Skeletal muscle cell (primary cell): Measurements from ENCODE around the gene EDA.
"Not testable (repeated sequence)": the region's sequence is repeated elsewhere in the genome, so short reads cannot be mapped to it uniquely, and the experiment has no call there.

ENCODE experiments used
- DNase-seq: peaks from one replicate; pipeline ENCODE4 v3.0.0-alpha.2; 2010; ENCODE audit warnings: low read depth
- H3K4me3 ChIP-seq: 2 replicates; pipeline ENCODE4 v1.5.1; 2011; ENCODE audit warnings: low read depth, mild to moderate bottlenecking, control low read depth, low read length, moderate library complexity

EDA gene

DNA sequence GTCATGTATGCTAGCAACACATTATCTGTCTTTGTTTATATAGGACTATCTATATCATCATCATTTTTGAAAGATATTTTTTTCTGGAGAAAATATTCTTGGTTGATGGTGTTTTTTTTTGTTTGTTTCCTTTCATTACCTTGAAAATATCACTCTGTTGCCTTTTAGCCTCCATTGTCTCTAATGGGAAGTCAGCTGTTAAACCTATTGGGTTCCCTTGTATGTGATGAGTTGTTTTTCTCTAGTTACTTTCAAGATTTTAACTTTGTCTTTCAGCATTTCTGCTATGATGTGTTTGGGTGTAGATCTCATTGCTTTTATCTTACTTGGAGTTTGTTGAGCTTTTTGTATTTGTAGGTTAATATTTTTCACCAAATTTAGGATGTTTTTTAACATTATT, 124.4 kb downstream of the EDA start:
- DNase-seq: no peak
- H3K4me3 ChIP-seq: no peak overlapping the region

DNA sequence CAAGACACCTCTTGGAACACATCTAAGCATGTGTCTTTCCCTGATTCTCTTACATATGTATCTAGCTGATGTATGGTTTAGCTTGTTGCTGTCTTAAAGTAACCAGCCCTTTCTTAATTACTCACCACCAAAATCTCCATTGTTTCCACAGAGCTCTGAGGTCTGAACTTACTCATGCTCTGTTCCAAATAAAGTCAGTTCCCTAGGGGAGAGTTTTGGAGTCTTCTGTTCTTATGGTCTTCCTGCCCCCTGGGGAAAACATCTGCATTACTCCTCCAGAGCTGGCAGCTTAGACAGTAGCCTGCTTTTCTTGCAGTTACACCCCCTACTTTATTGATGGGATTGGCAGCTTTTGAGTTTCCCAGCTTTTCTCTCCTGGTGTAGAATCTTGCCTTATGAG, 125.8 kb downstream of the EDA start:
- no peak for DNase-seq
- H3K4me3 ChIP-seq: no peak overlapping the region

GRCh38 chrX:69746051-69746450, 130.1 kb downstream of the EDA start:
- H3K4me3 ChIP-seq: no peak overlapping the region
- DNase-seq: no peak

GRCh38 chrX:69748055-69748454, 132.1 kb downstream of the EDA start:
- H3K4me3 ChIP-seq: no peak overlapping the region
- no peak for DNase-seq

GRCh38 chrX:69759921-69760625, 144.2 kb downstream of the EDA start:
- DNase-seq: no peak
- H3K4me3 ChIP-seq: no peak overlapping the region

DNA sequence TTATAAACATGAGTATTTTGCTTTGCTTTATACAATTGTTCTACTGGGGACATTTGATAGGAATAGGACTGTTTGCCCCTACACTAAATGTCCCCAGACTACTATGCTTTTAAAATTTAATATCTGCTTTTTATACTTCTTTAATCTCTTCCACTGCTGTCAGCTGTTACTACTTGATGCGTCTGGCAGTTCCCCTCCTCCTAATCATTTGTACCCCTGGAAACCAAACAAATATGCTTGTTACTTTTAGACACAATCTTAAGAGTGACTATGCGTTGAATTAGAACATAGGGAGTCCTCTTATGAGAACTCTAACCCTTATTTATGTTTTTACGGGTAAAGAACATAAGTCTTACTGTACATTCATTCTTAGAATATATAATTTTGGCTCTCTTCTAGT, 145.7 kb downstream of the EDA start:
- H3K4me3 ChIP-seq: no peak overlapping the region
- DNase-seq: no peak

DNA sequence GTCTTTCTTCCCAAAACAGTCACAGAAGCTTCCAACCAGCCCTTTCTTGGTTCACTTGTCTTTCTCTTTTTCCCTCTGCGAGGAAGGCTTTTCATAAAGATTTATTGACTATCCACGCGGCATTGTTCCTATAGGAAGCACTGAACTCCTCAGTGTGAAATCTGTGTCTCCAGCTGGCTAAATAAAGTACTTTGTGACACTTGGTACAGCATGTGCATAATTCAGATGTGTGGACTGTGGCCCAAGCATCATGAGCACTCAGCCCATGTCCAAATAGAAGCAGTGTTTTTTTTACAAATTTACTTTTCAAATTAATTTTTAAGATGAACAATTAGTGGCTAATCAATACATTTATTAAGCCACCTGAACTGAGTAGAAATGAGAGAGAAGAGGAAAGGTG, 146.4 kb downstream of the EDA start:
- DNase-seq: no peak
- no peak overlapping the region for H3K4me3 ChIP-seq

DNA sequence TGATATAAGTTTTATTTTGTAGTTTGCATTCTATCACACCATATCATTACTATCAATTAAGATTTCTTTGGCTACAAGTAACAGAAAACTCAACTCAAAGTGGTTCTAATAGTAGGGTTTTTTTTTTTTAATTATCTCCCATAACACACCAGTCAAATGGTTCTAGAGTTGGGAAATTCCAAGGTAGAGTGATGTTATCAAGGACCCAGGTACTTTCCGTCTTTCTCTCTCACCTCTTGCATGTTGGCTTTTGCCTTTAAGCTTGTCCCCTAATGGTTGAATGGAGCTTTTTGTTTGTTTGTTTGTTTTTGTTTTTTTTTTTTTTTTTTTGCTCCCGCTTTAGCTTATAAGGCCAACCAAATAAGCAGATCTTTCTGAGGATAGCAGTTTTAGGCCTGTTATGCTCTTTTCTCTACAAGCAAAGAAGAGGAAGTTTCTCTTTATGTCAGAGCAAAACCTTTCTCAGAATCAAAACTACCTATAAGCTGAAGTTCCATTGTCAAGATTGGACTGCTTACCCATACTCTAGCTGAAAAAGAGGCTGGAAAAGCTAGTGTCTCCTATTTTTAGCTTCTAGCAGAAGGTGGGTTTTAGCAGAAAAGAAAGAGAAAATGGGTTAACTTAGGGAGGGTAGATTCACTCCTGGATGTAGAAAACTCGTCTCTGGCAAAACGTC, 177.5 kb downstream of the EDA start:
- H3K4me3 ChIP-seq: no peak overlapping the region
- no peak for DNase-seq

GRCh38 chrX:69795702-69796101, 179.8 kb downstream of the EDA start:
- no peak overlapping the region for H3K4me3 ChIP-seq
- DNase-seq: no peak

DNA sequence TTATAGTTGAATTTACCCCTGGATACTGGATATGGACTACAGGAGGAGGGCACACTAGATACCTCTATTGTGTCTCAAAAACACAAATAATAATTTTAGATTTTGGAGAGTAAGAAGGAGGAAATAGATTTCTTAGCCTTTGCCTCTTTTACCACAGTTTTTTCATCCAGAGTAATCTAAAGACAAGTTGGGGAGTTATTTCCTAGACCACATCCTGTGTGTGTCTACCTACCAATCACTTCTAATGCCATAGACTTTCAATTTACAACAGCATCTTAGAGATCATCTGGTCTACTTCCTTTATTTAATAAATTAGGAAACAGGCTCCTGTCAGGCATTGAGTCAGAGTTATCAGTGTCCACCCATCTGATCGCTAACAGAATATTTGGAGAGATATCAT, 191.5 kb downstream of the EDA start:
- DNase-seq: no peak
- H3K4me3 ChIP-seq: no peak overlapping the region

DNA sequence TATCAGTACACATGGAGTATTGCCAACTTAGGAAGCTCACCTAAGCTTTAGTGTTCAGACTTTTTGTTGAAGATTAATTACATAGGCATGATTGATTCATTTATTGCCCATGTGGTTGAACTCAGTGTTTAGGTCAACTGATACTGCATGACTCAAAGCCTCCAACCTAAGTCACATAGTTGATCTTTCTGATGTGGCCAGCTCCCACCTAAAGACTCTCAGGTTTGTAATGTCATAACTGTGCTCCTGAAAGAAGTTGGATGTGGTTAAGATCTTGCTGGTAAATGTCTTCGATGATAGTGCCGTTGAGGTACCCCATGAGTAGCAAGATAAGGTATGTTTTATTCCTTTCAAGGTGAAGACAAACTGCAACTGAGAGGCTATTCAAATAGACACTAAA, 192.5 kb downstream of the EDA start:
- no peak overlapping the region for H3K4me3 ChIP-seq
- DNase-seq: no peak

GRCh38 chrX:69813677-69814076, 197.8 kb downstream of the EDA start:
- H3K4me3 ChIP-seq: no peak overlapping the region
- no peak for DNase-seq

DNA sequence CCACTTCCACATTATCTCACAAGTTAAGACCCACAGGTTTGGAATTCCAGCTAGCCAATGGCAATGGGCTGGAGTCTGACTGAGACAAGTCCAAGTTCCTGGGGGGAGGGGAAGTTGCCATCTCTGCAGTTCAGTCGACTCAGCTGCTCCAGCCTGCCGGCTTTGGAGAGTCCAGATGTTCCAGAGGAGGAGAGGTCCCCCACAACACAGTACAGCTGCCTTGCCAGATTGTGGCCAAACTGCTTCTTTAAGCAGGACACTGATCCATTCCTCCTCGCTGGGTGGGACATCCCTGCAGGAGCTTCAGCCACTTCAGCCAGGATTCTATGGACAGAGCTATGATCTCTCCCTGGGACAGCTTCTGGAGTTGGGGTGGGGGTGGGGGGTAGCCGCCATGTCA, 199.2 kb downstream of the EDA start:
- H3K4me3 ChIP-seq: no peak overlapping the region
- no peak for DNase-seq

GRCh38 chrX:69815519-69815918, 199.6 kb downstream of the EDA start:
- no peak for DNase-seq
- H3K4me3 ChIP-seq: no peak overlapping the region

- DNase-seq: no peak
- H3K4me3 ChIP-seq: no peak overlapping the region
These were observed 228.7 kb downstream of the EDA start for GRCh38 chrX:69844636-69845035.

DNA sequence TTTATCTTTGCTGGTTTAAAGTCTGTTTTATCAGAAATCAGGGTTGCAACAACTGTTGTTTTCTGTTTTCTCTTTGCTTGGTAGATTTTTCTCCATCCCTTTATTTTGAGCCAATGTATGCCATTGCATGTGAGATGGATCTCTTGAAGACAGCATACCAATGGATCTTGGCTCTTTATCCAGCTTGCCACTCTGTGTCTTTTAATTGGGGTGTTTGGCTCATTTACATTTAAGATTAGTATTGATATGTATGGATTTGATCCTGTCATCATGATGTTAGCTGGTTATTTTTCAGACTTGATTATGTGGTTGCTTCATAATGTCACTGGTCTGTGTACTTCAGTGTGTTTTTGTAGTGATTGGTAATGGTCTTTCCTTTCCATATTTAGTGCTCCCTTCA, 244.1 kb downstream of the EDA start:
- not testable (repeated sequence) for H3K4me3 ChIP-seq, DNase-seq

DNA sequence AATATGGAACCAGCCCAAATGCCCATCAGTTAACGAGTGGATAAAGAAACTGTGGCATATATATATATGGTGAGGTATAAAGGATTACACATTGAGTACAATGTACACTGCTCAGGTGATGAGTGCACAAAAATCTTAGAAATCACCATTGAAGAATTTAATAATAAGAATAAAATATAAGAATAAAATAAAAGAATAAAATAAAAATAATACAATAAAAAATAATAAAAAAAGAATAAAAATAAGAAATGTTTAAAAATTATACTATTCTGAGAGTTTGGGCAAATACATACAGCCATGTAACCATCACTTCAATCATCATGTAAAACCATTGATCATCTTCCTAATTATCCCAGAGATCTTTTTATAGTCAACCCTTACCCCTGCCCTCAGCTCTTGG, 260.3 kb downstream of the EDA start:
- no peak for DNase-seq
- no peak overlapping the region for H3K4me3 ChIP-seq

DNA sequence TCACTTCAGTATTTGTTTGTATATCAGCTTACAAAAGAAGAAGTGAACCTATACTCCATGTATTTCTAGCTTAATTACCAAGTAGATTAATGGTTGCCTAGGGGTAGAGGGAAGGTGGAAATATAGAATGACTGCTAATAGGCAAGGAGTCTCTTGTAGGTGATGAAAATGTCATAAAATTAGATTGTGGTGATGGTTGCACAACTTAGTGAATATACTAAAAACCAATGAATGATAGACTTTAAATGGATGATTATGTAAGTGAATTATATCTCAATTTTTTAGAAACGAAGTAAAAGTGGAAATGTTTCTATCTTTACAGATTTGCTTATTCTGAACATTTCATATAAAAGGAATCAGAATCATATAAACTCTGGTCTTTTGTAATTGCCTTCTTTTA, 268.3 kb downstream of the EDA start:
- no peak for DNase-seq
- H3K4me3 ChIP-seq: no peak overlapping the region

GRCh38 chrX:69896046-69896445, 280.1 kb downstream of the EDA start:
- no peak for DNase-seq
- H3K4me3 ChIP-seq: no peak overlapping the region

DNA sequence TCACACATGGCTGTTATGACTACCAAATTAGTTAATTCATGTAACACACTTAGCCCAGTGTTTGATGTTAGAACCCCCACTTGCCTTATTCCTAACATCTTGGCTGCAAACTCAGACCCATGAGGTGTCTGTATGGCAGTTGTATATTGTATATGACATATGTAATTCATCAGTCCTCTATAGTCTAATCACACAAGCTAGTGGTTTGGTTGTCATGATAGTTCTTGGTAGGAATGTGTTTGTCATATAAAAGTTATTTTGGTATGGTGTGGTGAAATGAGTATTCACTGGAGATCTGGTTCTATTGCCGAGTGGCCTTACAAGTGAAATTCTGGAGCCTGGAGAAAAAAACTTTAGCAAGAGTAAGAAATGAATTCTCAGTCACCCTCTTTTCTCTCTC, 284.6 kb downstream of the EDA start:
- H3K4me3 ChIP-seq: no peak overlapping the region
- DNase-seq: no peak

GRCh38 chrX:69906447-69906846, 290.5 kb downstream of the EDA start:
- no peak overlapping the region for H3K4me3 ChIP-seq
- no peak for DNase-seq
